GM12872 (cell line): ENCODE results near the gene KDM4B.
A peak's percentile ranks its signal among the peaks of the same experiment; 100 is the strongest.

Experiments used
- TF ChIP-seq, protein P1 (sequence below): IDR thresholded peaks from 3 replicates; pipeline ENCODE4 v1.5.1; 2011; ENCODE audit warnings: low read depth, mild to moderate bottlenecking, low read length, moderate library complexity; ENCODE audit not compliant: insufficient read depth

KDM4B gene

DNA sequence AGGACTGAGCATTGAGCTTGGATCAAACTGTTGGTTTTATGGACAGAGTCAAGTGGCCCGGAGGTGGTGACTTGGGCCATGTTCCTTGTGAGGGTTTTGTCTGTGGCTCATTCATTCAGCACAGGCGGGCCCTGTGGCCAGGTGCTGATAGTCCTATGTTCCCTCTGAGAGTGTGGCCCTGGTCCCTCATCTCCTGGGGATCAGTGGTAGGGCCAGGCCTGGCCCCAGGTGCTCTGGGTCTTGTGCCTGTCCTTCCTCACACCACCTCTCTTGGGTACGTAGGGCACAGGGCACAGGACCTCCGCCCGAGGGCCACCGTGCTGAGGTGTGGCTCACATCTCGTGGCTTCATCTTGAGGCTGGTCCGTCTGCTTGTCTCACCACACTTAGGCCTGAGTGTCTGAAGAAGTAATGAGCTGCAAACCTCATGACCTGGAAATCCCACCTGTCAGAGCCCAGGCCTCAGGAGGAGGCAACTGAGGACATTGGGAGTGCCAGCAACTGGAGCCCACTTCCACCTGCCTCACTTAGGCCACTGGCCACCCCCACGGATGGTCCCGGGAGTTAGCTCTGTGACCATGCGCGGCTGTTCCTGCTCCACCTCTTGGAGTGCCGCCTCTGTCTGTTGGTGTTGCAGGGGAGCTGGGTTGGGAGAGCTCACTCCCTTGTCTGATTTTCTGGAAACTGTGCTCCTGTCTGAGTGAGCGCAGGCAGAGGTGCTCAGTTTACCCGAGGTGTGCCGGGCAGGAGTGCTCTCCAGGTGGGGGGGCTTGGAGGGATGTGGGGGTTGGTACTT lies 53.4 kb downstream of the KDM4B start:
- TF ChIP-seq, protein P1, sequence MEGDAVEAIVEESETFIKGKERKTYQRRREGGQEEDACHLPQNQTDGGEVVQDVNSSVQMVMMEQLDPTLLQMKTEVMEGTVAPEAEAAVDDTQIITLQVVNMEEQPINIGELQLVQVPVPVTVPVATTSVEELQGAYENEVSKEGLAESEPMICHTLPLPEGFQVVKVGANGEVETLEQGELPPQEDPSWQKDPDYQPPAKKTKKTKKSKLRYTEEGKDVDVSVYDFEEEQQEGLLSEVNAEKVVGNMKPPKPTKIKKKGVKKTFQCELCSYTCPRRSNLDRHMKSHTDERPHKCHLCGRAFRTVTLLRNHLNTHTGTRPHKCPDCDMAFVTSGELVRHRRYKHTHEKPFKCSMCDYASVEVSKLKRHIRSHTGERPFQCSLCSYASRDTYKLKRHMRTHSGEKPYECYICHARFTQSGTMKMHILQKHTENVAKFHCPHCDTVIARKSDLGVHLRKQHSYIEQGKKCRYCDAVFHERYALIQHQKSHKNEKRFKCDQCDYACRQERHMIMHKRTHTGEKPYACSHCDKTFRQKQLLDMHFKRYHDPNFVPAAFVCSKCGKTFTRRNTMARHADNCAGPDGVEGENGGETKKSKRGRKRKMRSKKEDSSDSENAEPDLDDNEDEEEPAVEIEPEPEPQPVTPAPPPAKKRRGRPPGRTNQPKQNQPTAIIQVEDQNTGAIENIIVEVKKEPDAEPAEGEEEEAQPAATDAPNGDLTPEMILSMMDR = no peak

DNA sequence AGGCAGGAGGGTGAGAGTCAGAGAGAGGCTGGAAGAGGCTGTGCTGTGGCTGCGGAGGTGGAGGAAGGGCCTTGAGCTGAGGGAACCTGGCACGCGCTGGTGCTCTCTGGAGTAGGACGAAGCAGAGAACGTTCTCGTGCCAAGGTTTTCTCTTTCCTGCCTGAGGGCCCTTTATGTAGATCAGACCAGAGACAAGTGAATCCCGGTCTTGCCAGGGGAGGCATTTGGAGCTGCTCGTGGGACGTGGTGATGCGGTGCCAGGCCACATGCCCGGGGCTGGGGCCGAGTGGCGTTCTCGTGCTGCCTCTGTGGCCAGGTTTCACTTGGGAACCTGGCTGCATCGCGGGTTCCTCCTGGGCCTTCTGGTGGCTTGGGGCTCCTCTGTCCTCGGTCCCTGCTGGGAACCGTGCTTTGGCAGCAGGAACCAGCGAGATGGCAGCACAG lies 54.2 kb downstream of the KDM4B start:
- TF ChIP-seq, protein P1 = no peak

DNA sequence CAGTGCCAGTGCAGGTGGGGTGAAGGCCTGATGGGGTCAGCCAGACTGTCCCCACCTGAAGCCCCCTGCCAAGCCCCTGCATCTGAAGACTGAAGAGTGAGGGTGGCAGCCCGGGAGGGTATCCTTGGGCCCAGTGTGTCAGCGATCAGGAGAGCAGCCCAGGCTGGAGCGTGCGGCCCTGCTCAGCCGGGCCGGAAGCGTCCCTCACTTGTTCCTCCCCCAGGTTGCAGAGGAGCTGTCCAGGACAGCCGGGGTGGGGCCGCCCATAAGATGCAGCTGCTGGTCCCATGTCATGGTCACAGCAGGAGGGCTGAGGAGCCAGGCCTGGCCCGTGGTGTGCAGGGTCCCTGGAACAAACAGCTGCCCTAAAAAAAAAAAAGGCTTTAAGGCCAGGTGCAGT lies 55.4 kb downstream of the KDM4B start:
- TF ChIP-seq, protein P1 = no peak

DNA sequence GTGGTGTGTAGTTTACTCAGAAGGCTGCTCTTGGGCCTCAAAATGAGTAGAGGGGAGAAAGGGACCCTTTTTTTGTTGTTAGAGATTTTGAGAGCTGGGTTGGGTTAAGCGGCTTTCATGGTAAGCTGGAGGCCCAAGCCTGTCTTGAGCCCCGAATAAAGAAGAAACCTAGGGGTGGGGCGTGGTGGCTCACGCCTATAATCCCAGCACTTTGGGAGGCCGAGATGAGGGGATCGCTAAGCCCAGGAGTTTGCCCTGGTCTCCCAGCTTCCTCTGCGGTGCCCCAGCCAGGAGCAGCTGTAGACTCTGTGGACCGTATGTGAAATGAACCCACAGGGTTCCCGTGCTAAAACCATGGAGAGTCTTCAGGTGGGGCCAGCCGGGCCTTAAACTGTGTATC lies 56.1 kb downstream of the KDM4B start:
- TF ChIP-seq, protein P1 = no peak

DNA sequence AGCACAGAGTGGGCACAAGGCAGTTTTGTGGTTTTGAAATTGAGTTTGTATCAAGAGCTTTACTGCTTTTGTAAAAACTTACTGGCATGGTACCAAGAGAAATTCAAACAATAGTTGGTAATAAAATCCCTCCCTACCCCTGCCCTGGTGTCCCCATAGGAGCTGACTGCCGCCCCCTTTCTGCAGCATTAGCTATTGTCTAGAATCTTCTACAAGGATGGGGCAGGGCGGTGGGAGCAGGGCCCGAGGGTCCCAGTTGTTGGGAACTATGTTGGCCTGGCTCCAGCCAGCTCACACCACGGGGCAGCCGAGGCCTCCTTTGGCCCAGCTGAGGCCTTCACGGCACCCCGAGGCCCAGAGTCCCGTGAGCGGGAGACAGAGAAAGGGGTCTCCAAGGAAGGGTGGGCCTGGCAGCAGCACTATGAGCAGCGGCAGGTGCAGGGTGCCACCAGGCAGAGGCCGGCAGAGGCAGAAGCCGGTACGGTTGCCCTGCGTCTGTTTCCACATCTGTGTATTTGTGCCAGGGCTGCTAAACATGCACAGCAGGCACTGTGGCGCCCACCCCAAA lies 57.9 kb downstream of the KDM4B start:
- TF ChIP-seq, protein P1 = no peak

DNA sequence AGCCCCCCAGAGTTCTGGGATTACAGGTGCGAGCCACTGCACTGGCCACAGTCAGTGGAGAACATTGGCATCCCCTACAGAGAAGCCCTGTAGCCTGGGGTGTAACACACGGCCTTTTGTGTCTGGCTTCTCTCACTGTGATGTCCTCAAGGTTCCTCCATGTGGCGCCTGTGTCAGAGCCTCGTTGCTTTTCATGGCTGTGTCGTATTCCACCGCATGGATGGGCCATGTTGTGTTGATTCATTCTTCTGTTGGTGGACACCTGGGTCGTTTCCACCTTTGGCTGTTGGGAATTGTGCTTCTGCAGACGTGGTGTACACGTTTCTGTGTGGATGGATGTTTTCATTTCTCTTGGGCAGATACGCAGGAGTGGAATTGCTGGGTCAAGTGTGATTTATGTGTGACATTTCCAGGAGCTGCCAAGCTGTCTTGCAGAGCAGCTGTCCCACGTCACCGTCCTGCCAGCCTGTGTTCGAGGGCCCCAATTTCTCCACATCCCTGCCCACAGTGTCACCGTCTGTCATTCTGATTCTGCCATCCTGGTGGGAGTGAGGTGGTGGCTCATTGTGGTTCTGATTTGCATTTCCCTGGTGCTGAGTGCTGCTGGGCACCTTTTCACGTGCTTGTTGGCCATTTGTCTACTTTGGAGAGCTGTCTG lies 59.4 kb downstream of the KDM4B start:
- TF ChIP-seq, protein P1 = no peak

DNA sequence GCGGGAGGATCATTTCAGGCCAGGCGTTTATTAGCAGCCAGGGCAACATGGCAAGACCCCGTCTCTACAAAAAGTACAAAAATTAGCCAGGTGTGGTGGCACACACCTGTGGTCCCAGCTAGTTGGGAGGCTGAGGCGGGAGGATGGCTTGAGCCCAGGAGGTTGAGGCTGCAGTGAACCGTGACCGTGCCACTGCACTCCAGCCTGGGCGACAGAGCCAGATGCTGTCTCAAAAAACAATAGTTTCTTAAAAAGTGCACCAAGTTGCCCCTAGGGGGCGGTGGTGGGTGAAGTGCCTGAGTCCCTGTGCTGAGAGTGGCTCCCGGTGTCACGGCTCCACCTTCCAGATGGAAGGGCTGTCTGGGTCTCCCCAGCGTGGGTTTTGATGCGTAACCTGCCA lies 60.7 kb downstream of the KDM4B start:
- TF ChIP-seq, protein P1 = peak; percentile 77
